Stimulated activated memory B cell treated with anti-CD40 and anti-IgM and Interleukin-4, amounts not matched to agents 10 μg/mL and 1 μg/mL and 100 μg/mL, for 72 hours (primary cell): ENCODE results near the gene LAMC1.
"Not testable (repeated sequence)": the region's sequence is repeated elsewhere in the genome, so short reads cannot be mapped to it uniquely, and the experiment has no call there.

Experiments used
- ATAC-seq: fragments of 150-1000 bp; cut with Tn5 transposase; 2 replicates; pipeline ENCODE4 v1.10.0; 2021
- H3K27ac Mint-ChIP-seq: one replicate; pipeline ENCODE4 v1.8.0; 2022; ENCODE audit warnings: mild to moderate bottlenecking, mixed read lengths
- H3K27me3 Mint-ChIP-seq: one replicate; pipeline ENCODE4 v1.8.0; 2022; ENCODE audit warnings: mixed read lengths
- H3K36me3 Mint-ChIP-seq: one replicate; pipeline ENCODE4 v1.8.0; 2022; ENCODE audit warnings: mixed read lengths
- H3K4me1 Mint-ChIP-seq: one replicate; pipeline ENCODE4 v1.8.0; 2022; ENCODE audit warnings: mixed read lengths
- H3K4me3 Mint-ChIP-seq: one replicate; pipeline ENCODE4 v1.8.0; 2022; ENCODE audit warnings: mild to moderate bottlenecking, moderate library complexity, mixed read lengths
- H3K9me3 Mint-ChIP-seq: one replicate; pipeline ENCODE4 v1.8.0; 2022; ENCODE audit warnings: mixed read lengths

Gene LAMC1

GRCh38 chr1:183048087-183049085, 25.2 kb downstream of the LAMC1 start:
- Mint-ChIP-seq H3K27ac (peak overlapping the region; percentile 72), H3K4me1 (peaks cover 67% of the 10 kb centered on the region), H3K4me3 (no peak overlapping the region), H3K36me3 (no peaks in the 10 kb centered on the region), H3K9me3 (no peaks in the 10 kb centered on the region), H3K27me3 (no peaks in the 10 kb centered on the region)
- ATAC-seq, result peak; percentile 99

GRCh38 chr1:183051546-183051945, 28.3 kb downstream of the LAMC1 start:
- Mint-ChIP-seq H3K4me1 (peaks cover 48% of the 10 kb centered on the region), H3K4me3 (no peak overlapping the region), H3K9me3 (no peaks in the 10 kb centered on the region), H3K27me3 (no peaks in the 10 kb centered on the region), H3K36me3 (no peaks in the 10 kb centered on the region), H3K27ac (no peak overlapping the region)
- no peak for ATAC-seq

- peaks cover 41% of the 10 kb centered on the region for H3K4me1 Mint-ChIP-seq
- ATAC-seq, result no peak
- H3K4me3 Mint-ChIP-seq, result no peak overlapping the region
- H3K36me3 Mint-ChIP-seq, result no peaks in the 10 kb centered on the region
- H3K9me3 Mint-ChIP-seq, result no peaks in the 10 kb centered on the region
- H3K27ac Mint-ChIP-seq, result no peak overlapping the region
- no peaks in the 10 kb centered on the region for H3K27me3 Mint-ChIP-seq
These were observed 29.6 kb downstream of the LAMC1 start for GRCh38 chr1:183052861-183053260.

GRCh38 chr1:183058851-183059502, 35.8 kb downstream of the LAMC1 start:
- no peak overlapping the region for H3K27ac Mint-ChIP-seq

GRCh38 chr1:183061194-183061593, 38.0 kb downstream of the LAMC1 start:
- Mint-ChIP-seq H3K4me3 (no peak overlapping the region), H3K27ac (no peak overlapping the region), H3K27me3 (no peaks in the 10 kb centered on the region), H3K9me3 (peaks cover 3% of the 10 kb centered on the region), H3K4me1 (no peaks in the 10 kb centered on the region), H3K36me3 (peaks cover 7% of the 10 kb centered on the region)
- ATAC-seq, result no peak

More at GRCh38 chr1:183058851-183059502, 35.8 kb downstream of the LAMC1 start:
- Mint-ChIP-seq H3K9me3 (no peaks in the 10 kb centered on the region), H3K4me1 (no peaks in the 10 kb centered on the region), H3K27me3 (no peaks in the 10 kb centered on the region), H3K4me3 (no peak overlapping the region), H3K36me3 (no peaks in the 10 kb centered on the region)
- no peak for ATAC-seq

- Mint-ChIP-seq H3K4me3 (no peak overlapping the region), H3K4me1 (no peaks in the 10 kb centered on the region), H3K27me3 (no peaks in the 10 kb centered on the region), H3K36me3 (peaks cover 11% of the 10 kb centered on the region), H3K27ac (no peak overlapping the region), H3K9me3 (peaks cover 3% of the 10 kb centered on the region)
- no peak for ATAC-seq
These were observed 40.1 kb downstream of the LAMC1 start for GRCh38 chr1:183063349-183063748.

GRCh38 chr1:183065168-183065706, 42.0 kb downstream of the LAMC1 start:
- Mint-ChIP-seq H3K9me3 (peaks cover 3% of the 10 kb centered on the region), H3K4me3 (no peak overlapping the region), H3K27ac (no peak overlapping the region), H3K36me3 (peaks cover 11% of the 10 kb centered on the region), H3K4me1 (peaks cover 11% of the 10 kb centered on the region), H3K27me3 (no peaks in the 10 kb centered on the region)
- no peak for ATAC-seq

GRCh38 chr1:183066432-183066831, 43.2 kb downstream of the LAMC1 start:
- H3K9me3 Mint-ChIP-seq, H3K4me3 Mint-ChIP-seq, H3K27ac Mint-ChIP-seq, ATAC-seq, H3K27me3 Mint-ChIP-seq: not testable (repeated sequence)
- Mint-ChIP-seq H3K4me1 (peaks cover 23% of the 10 kb centered on the region), H3K36me3 (peaks cover 11% of the 10 kb centered on the region)

- Mint-ChIP-seq H3K4me3 (no peak overlapping the region), H3K27me3 (peaks cover 7% of the 10 kb centered on the region), H3K36me3 (peaks cover 11% of the 10 kb centered on the region), H3K27ac (no peak overlapping the region), H3K9me3 (peaks cover 3% of the 10 kb centered on the region), H3K4me1 (peaks cover 36% of the 10 kb centered on the region)
- ATAC-seq, result no peak
These were observed 46.5 kb downstream of the LAMC1 start for GRCh38 chr1:183069562-183070216.

- peaks cover 5% of the 10 kb centered on the region for H3K36me3 Mint-ChIP-seq
- no peaks in the 10 kb centered on the region for H3K9me3 Mint-ChIP-seq
- peak overlapping the region; percentile 25 for H3K27ac Mint-ChIP-seq
- peak overlapping the region; percentile 2 for H3K4me3 Mint-ChIP-seq
- H3K4me1 Mint-ChIP-seq, result peaks cover 36% of the 10 kb centered on the region
- peaks cover 11% of the 10 kb centered on the region for H3K27me3 Mint-ChIP-seq
- ATAC-seq, result no peak
These were observed 47.2 kb downstream of the LAMC1 start for GRCh38 chr1:183070234-183070922.

- H3K4me1 Mint-ChIP-seq, result peaks cover 36% of the 10 kb centered on the region
- H3K36me3 Mint-ChIP-seq, result peaks cover 5% of the 10 kb centered on the region
- peak overlapping the region; percentile 2 for H3K4me3 Mint-ChIP-seq
- ATAC-seq, result peak; percentile 88
- H3K27me3 Mint-ChIP-seq, result peaks cover 17% of the 10 kb centered on the region
- no peaks in the 10 kb centered on the region for H3K9me3 Mint-ChIP-seq
- peak overlapping the region; percentile 25 for H3K27ac Mint-ChIP-seq
These were observed 47.9 kb downstream of the LAMC1 start for GRCh38 chr1:183070923-183071618.

- peaks cover 42% of the 10 kb centered on the region for H3K4me1 Mint-ChIP-seq
- H3K9me3 Mint-ChIP-seq, H3K4me3 Mint-ChIP-seq, H3K27ac Mint-ChIP-seq, ATAC-seq, H3K36me3 Mint-ChIP-seq: not testable (repeated sequence)
- peaks cover 26% of the 10 kb centered on the region for H3K27me3 Mint-ChIP-seq
These were observed 49.4 kb downstream of the LAMC1 start for GRCh38 chr1:183072595-183072994.

- Mint-ChIP-seq H3K4me3 (no peak overlapping the region), H3K4me1 (peaks cover 42% of the 10 kb centered on the region), H3K9me3 (no peaks in the 10 kb centered on the region), H3K27ac (no peak overlapping the region), H3K27me3 (peaks cover 26% of the 10 kb centered on the region), H3K36me3 (peaks cover 6% of the 10 kb centered on the region)
- no peak for ATAC-seq
These were observed 50.1 kb downstream of the LAMC1 start for GRCh38 chr1:183073320-183073719.

- no peak for ATAC-seq
- Mint-ChIP-seq H3K36me3 (peaks cover 6% of the 10 kb centered on the region), H3K4me1 (peaks cover 42% of the 10 kb centered on the region), H3K27ac (no peak overlapping the region), H3K9me3 (no peaks in the 10 kb centered on the region), H3K4me3 (no peak overlapping the region), H3K27me3 (peaks cover 26% of the 10 kb centered on the region)
These were observed 51.0 kb downstream of the LAMC1 start for GRCh38 chr1:183074215-183074614.
